K562 (cell line): ENCODE results near the gene SDC3. TPM values are rescaled to one million over a fixed set of nuclear protein-coding genes. Genes with fewer than 3 reads are reported as not detected.

Experiments
- CBFA2T3 ChIP-seq: fragments of 450-650 bp; IDR thresholded peaks from 2 replicates; pipeline ENCODE4 v1.6.1; 2017
- CBX2 ChIP-seq: fragments of 200-600 bp; sonication (generic); IDR thresholded peaks from one replicate; pipeline ENCODE4 v1.6.1; 2012; ENCODE audit warnings: mild to moderate bottlenecking, low read length, inconsistent platforms; ENCODE audit not compliant: insufficient read depth, poor library complexity, severe bottlenecking
- CHD2 ChIP-seq: IDR thresholded peaks from 2 replicates; pipeline ENCODE4 v1.6.1; 2011; ENCODE audit warnings: low read depth, low read length
- DDX20 ChIP-seq: fragments of 450-650 bp; IDR thresholded peaks from 2 replicates; pipeline ENCODE4 v1.6.1; 2016; ENCODE audit warnings: missing genetic modification characterization, low read depth, mild to moderate bottlenecking, missing compliant biosample characterization, moderate library complexity
- DEAF1 ChIP-seq: fragments of 450-650 bp; formaldehyde crosslinking; IDR thresholded peaks from 2 replicates; pipeline ENCODE4 v1.4.0; 2020; ENCODE audit warnings: mild to moderate bottlenecking, moderate library complexity
- E2F8 ChIP-seq: fragments of 450-650 bp; IDR thresholded peaks from 2 replicates; pipeline ENCODE4 v1.7.1; 2018; ENCODE audit warnings: mild to moderate bottlenecking, low read depth; ENCODE audit not compliant: partially characterized antibody
- ID3 ChIP-seq, 2 experiments: fragments of 250-450 bp in 1 of 2; fragments of 450-650 bp in 1 of 2; sonication (Bioruptor Pico) in 1 of 2; IDR thresholded peaks; 2 replicates each; pipeline versions ENCODE4 v1.6.1 to v1.8.0; 2016 to 2021; ENCODE audit warnings: mild to moderate bottlenecking in 2 of 2, moderate library complexity in 2 of 2, missing compliant biosample characterization in 1 of 2, missing genetic modification characterization in 1 of 2
- MAZ ChIP-seq, 2 experiments: fragments of 450-650 bp in 1 of 2; sonication (generic) in 1 of 2; formaldehyde crosslinking; IDR thresholded peaks in 1 of 2; conservative IDR thresholded peaks in 1 of 2; 2 replicates each; pipeline versions ENCODE4 v1.4.0 to v1.5.0; 2020; ENCODE audit warnings: mild to moderate bottlenecking in 1 of 2, missing genetic modification reagents in 1 of 2
- RAD21 ChIP-seq, 2 experiments: fragments of 250-450 bp in 1 of 2; fragments of 450-650 bp in 1 of 2; sonication (Bioruptor Pico) in 1 of 2; formaldehyde crosslinking in 1 of 2; IDR thresholded peaks in 1 of 2; conservative IDR thresholded peaks in 1 of 2; 2 replicates each; pipeline versions ENCODE4 v1.4.0 to v1.8.0; 2020 to 2022; ENCODE audit warnings: mild to moderate bottlenecking in 2 of 2, moderate library complexity in 1 of 2
- RNF2 ChIP-seq: sonication (generic); IDR thresholded peaks from 2 replicates; pipeline ENCODE4 v1.6.1; 2016
- SMARCB1 ChIP-seq: IDR thresholded peaks from 2 replicates; pipeline ENCODE4 v1.6.1; 2011; ENCODE audit warnings: improper control_type of control experiment, low read depth; ENCODE audit not compliant: insufficient read length
- THAP7 ChIP-seq: fragments of 250-450 bp; sonication (Bioruptor Pico); IDR thresholded peaks from 2 replicates; pipeline ENCODE4 v1.5.0; 2021
- ZNF140 ChIP-seq: fragments of 250-450 bp; sonication (Bioruptor Pico); IDR thresholded peaks from 2 replicates; pipeline ENCODE4 v1.8.0; 2021; ENCODE audit warnings: moderate library complexity, mild to moderate bottlenecking, inconsistent platforms
- ZNF143 ChIP-seq: sonication (generic); formaldehyde crosslinking; IDR thresholded peaks from 2 replicates; pipeline ENCODE4 v1.9.0; 2022; ENCODE audit warnings: mild to moderate bottlenecking, missing genetic modification reagents
- ZNF589 ChIP-seq: fragments of 200-800 bp; sonication (Bioruptor generic); IDR thresholded peaks from 2 replicates; pipeline ENCODE4 v1.6.1; 2016; ENCODE audit warnings: low read depth, missing genetic modification characterization, missing compliant biosample characterization
- ZNF639 ChIP-seq, 2 experiments: fragments of 200-800 bp in 1 of 2; sonication (Bioruptor generic) in 1 of 2; sonication (generic) in 1 of 2; formaldehyde crosslinking in 1 of 2; IDR thresholded peaks in 1 of 2; conservative IDR thresholded peaks in 1 of 2; 2 replicates each; pipeline versions ENCODE4 v1.5.0 to v1.6.1; 2016 to 2020; ENCODE audit warnings: missing compliant biosample characterization in 1 of 2, missing genetic modification characterization in 1 of 2, missing genetic modification reagents in 1 of 2
- ZNF707 ChIP-seq: fragments of 250-450 bp; sonication (Bioruptor Pico); conservative IDR thresholded peaks from 2 replicates; pipeline ENCODE4 v1.8.0; 2022; ENCODE audit warnings: inconsistent platforms, mild to moderate bottlenecking, moderate library complexity
- ZNF75A ChIP-seq: fragments of 450-650 bp; formaldehyde crosslinking; IDR thresholded peaks from 2 replicates; pipeline ENCODE4 v1.4.0; 2020; ENCODE audit warnings: mild to moderate bottlenecking
- polyA plus RNA-seq, 8 experiments: library from polyadenylated mRNA; depleted of rRNA in 4 of 8; stranded (reverse) in 5 of 8; unstranded in 3 of 8; fragments of >200 nt; fragmentation: Nextera tagmentation in 2 of 8; fragmentation: Illumina TruSeq in 1 of 8; extraction: Ambion mirVana in 2 of 8; extraction: Trizol in 1 of 8; gene quantifications; 2 replicates each; pipeline versions ENCODE4 v1.2.1 to v1.2.3, GENCODE V29; 2011 to 2014; ENCODE audit warnings: inconsistent platforms in 1 of 8, missing spikeins in 1 of 8
- total RNA-seq, 7 experiments: library from RNA; depleted of rRNA in 6 of 7; stranded (reverse); fragments of >200 nt in 6 of 7; fragmentation: Illumina TruSeq in 2 of 7; extraction: Trizol in 2 of 7; gene quantifications; 2 replicates each; pipeline versions ENCODE4 v1.2.1 to v1.2.3, GENCODE V29; 2011 to 2021; ENCODE audit warnings: low replicate concordance in 1 of 7

Gene SDC3
- total and polyA plus RNA-seq, 9 of the 15 experiments (the other 6 are each of a cell fraction or from before 2014, with no cell fraction given), result 0.38 to 44.1 (median 12.1) TPM

GRCh38 chr1:30872033-30872947 lies 36.3 kb downstream of the SDC3 start (continued):
- TF ChIP-seq CHD2 (no peak), RAD21 (CRISPR knock-in tag; conservative IDR thresholded peaks at IDR 0.05 in 1 of 2, IDR thresholded peaks at IDR 0.05 in 1 of 2) (peak in 1 of 2 experiments; percentile 20; a peak in 1 of 4 replicates), DDX20 (tag) (peak; percentile 96), ZNF707 (CRISPR knock-in tag) (peak; percentile 68; the same call in 1 of the 2 replicates), ZNF75A (CRISPR knock-in tag) (peak; percentile 86), CBX2 (no peak), MAZ (CRISPR knock-in tag; conservative IDR thresholded peaks at IDR 0.05 in 1 of 2, IDR thresholded peaks at IDR 0.05 in 1 of 2) (peak; percentile 27 to 95; a peak in 3 of 4 replicates), ZNF589 (CRISPR knock-in tag) (peak; percentile 100), E2F8 (peak; percentile 46), CBFA2T3 (peak; percentile 82), ID3 (CRISPR knock-in tag; IDR thresholded peaks at IDR 0.05) (peak; percentile 76; the same call in 1 of the 2 replicates), ID3 (tag; IDR thresholded peaks at IDR 0.05) (peak; percentile 93), ZNF140 (peak; percentile 58; the same call in 1 of the 2 replicates), DEAF1 (CRISPR knock-in tag) (peak; percentile 38; the same call in 1 of the 2 replicates), ZNF143 (CRISPR knock-in tag) (no peak), THAP7 (CRISPR knock-in tag) (peak; percentile 71; the same call in 1 of the 2 replicates), RNF2 (peak; percentile 50; the same call in 1 of the 2 replicates), SMARCB1 (no peak), ZNF639 (CRISPR knock-in tag; conservative IDR thresholded peaks at IDR 0.05 in 1 of 2, IDR thresholded peaks at IDR 0.05 in 1 of 2) (peak in 1 of 2 experiments; percentile 95; a peak in 2 of 4 replicates)
